Keratinocyte (primary cell): ENCODE measurements around the gene LINGO1. TPM values are rescaled to one million over a fixed set of nuclear protein-coding genes. Genes with fewer than 3 reads are reported as not detected.

ENCODE experiments used
- DNase-seq: peaks from one replicate; pipeline ENCODE4 v3.0.0-alpha.2; 2011; ENCODE audit warnings: low read depth, missing footprints, low spot score
- FAIRE-seq: peaks from 2 replicates; lab custom pipeline; 2011; peaks lifted over from hg19 to GRCh38; lab: Jason Lieb, UNC
- H2AFZ ChIP-seq: 2 replicates; pipeline ENCODE4 v1.6.0; 2012; ENCODE audit warnings: low read length, control low read depth, inconsistent platforms; ENCODE audit not compliant: control insufficient read depth
- H3K27ac ChIP-seq: 2 replicates; pipeline ENCODE4 v1.5.1; 2011; ENCODE audit warnings: low read length; ENCODE audit not compliant: control insufficient read depth, insufficient read depth
- H3K27me3 ChIP-seq: 3 replicates; pipeline ENCODE4 v1.6.0; 2011; ENCODE audit warnings: low read length; ENCODE audit not compliant: control insufficient read depth, insufficient read depth; ENCODE audit errors: extremely low read depth
- H3K36me3 ChIP-seq, 2 experiments: 2 replicates in 1 of 2; 3 replicates in 1 of 2; pipeline ENCODE4 v1.5.1; 2011; ENCODE audit warnings: low read length in 2 of 2, mild to moderate bottlenecking in 1 of 2; ENCODE audit not compliant: control insufficient read depth in 2 of 2, insufficient read depth in 2 of 2; ENCODE audit errors: extremely low read depth in 1 of 2
- H3K4me1 ChIP-seq: 3 replicates; pipeline ENCODE4 v1.5.1; 2011; ENCODE audit warnings: low read length; ENCODE audit not compliant: control insufficient read depth, insufficient read depth; ENCODE audit errors: extremely low read depth
- H3K4me2 ChIP-seq: 3 replicates; pipeline ENCODE4 v1.6.0; 2011; ENCODE audit warnings: low read depth, low read length; ENCODE audit not compliant: control insufficient read depth, insufficient read depth; ENCODE audit errors: extremely low read depth
- H3K4me3 ChIP-seq, 3 experiments: fragments of 200-600 bp in 1 of 3; sonication (generic) in 1 of 3; 2 replicates in 2 of 3; 3 replicates in 1 of 3; pipeline ENCODE4 v1.5.1; 2011 to 2016; ENCODE audit warnings: low read length in 3 of 3, mild to moderate bottlenecking in 3 of 3, control low read depth in 2 of 3, inconsistent platforms in 1 of 3, low read depth in 1 of 3, mixed read lengths in 1 of 3, mixed run types in 1 of 3, moderate library complexity in 1 of 3; ENCODE audit not compliant: control insufficient read depth in 2 of 3, insufficient read depth in 2 of 3; ENCODE audit errors: extremely low read depth in 1 of 3
- H3K79me2 ChIP-seq: 2 replicates; pipeline ENCODE4 v1.6.0; 2012; ENCODE audit warnings: low read length; ENCODE audit not compliant: control insufficient read depth, insufficient read depth
- H3K9ac ChIP-seq: 3 replicates; pipeline ENCODE4 v1.6.0; 2011; ENCODE audit warnings: low read length; ENCODE audit not compliant: control insufficient read depth, insufficient read depth; ENCODE audit errors: extremely low read depth
- H3K9me1 ChIP-seq: 3 replicates; pipeline ENCODE4 v1.6.0; 2011; ENCODE audit warnings: low read length; ENCODE audit not compliant: control insufficient read depth, insufficient read depth; ENCODE audit errors: extremely low read depth
- H3K9me3 ChIP-seq: 2 replicates; pipeline ENCODE4 v1.5.1; 2012; ENCODE audit warnings: low read depth, low read length; ENCODE audit not compliant: control insufficient read depth
- H4K20me1 ChIP-seq: 3 replicates; pipeline ENCODE4 v1.6.0; 2011; ENCODE audit warnings: low read length; ENCODE audit not compliant: control insufficient read depth, insufficient read depth; ENCODE audit errors: extremely low read depth
- CTCF ChIP-seq, 3 experiments: IDR thresholded peaks in 1 of 3; conservative IDR thresholded peaks in 1 of 3; optimal IDR thresholded peaks in 1 of 3; 2 replicates in 2 of 3; 3 replicates in 1 of 3; pipeline versions ENCODE3 to v1.5.1; 2011; ENCODE audit warnings: low read length in 3 of 3, mild to moderate bottlenecking in 3 of 3, moderate library complexity in 2 of 3, control low read depth in 1 of 3, inconsistent platforms in 1 of 3; ENCODE audit not compliant: insufficient read depth in 2 of 3; ENCODE audit errors: extremely low read depth in 1 of 3
- EZH2 ChIP-seq: IDR thresholded peaks from one replicate; pipeline ENCODE4 v1.6.1; 2012; ENCODE audit warnings: inconsistent platforms, mild to moderate bottlenecking, low read length, moderate library complexity
- dilution Hi-C: fragments of 300-500 bp; cut with MboI; formaldehyde crosslinking; loops from one replicate; pipeline ENCODE4 v1.7.0; 2020; ENCODE audit warnings: low sequenced_read_pairs; ENCODE audit not compliant: extremely low pct_ligation_motif_present
- polyA plus RNA-seq, 5 experiments: library from polyadenylated mRNA; depleted of rRNA in 3 of 5; stranded (reverse) in 3 of 5; stranded (forward) in 1 of 5; unstranded in 1 of 5; fragments of >200 nt; gene quantifications; 1 replicate in 1 of 5; 2 replicates in 3 of 5; 3 replicates in 1 of 5; pipeline versions ENCODE4 v1.2.1 to v1.2.3, GENCODE V29; 2011 to 2012; ENCODE audit warnings: missing spikeins in 2 of 5, low read depth in 1 of 5, low replicate concordance in 1 of 5

Gene LINGO1
- polyA plus RNA-seq, 1 donor (not counting 4 experiments of a cell fraction or from before 2014, with no cell fraction given) = not detected

- Histone ChIP-seq H3K27me3 (peaks cover 42% of the 10 kb centered on the region), H3K4me2 (no peak overlapping the region), H3K9me3 (no peaks in the 10 kb centered on the region), H2AFZ (no peak overlapping the region), H3K9ac (no peak overlapping the region), H3K36me3 (no peaks in the 10 kb centered on the region), H3K79me2 (no peaks in the 10 kb centered on the region), H3K27ac (no peak overlapping the region), H3K4me1 (no peaks in the 10 kb centered on the region), H4K20me1 (no peaks in the 10 kb centered on the region), H3K4me3 (no peak overlapping the region), H3K9me1 (no peaks in the 10 kb centered on the region)
- TF ChIP-seq EZH2 = no peak
- dilution Hi-C loops = no loop called here
- no peak for FAIRE-seq
- DNase-seq = no peak
Measured at GRCh38 chr15:77578641-77579372, 53.9 kb downstream of the LINGO1 start.

GRCh38 chr15:77577366-77577950 is 55.3 kb downstream of the LINGO1 start:
- dilution Hi-C loops = no loop called here
- Histone ChIP-seq H3K79me2 (no peaks in the 10 kb centered on the region), H3K27ac (no peak overlapping the region), H4K20me1 (no peaks in the 10 kb centered on the region), H3K4me2 (no peak overlapping the region), H3K9ac (no peak overlapping the region), H3K36me3 (no peaks in the 10 kb centered on the region), H3K27me3 (peaks cover 32% of the 10 kb centered on the region), H3K9me1 (no peaks in the 10 kb centered on the region), H3K4me1 (no peaks in the 10 kb centered on the region), H3K4me3 (no peak overlapping the region), H3K9me3 (no peaks in the 10 kb centered on the region), H2AFZ (no peak overlapping the region)
- no peak for TF ChIP-seq CTCF (optimal IDR thresholded peaks at IDR 0.05 in 1 of 3, IDR thresholded peaks at IDR 0.05 in 1 of 3, conservative IDR thresholded peaks at IDR 0.05 in 1 of 3; ENCODE audit: extremely low read depth in 1 of 3, insufficient read depth in 2 of 3, low read length in 3 of 3)
- no peak for TF ChIP-seq EZH2
- DNase-seq (no peak), FAIRE-seq (no peak)
